ENCODE results near the gene PCIF1.

Gene PCIF1

GRCh38 chr20:45908084-45908483 is 26.4 kb upstream of the PCIF1 start:
- TF ChIP-seq, protein P1, sequence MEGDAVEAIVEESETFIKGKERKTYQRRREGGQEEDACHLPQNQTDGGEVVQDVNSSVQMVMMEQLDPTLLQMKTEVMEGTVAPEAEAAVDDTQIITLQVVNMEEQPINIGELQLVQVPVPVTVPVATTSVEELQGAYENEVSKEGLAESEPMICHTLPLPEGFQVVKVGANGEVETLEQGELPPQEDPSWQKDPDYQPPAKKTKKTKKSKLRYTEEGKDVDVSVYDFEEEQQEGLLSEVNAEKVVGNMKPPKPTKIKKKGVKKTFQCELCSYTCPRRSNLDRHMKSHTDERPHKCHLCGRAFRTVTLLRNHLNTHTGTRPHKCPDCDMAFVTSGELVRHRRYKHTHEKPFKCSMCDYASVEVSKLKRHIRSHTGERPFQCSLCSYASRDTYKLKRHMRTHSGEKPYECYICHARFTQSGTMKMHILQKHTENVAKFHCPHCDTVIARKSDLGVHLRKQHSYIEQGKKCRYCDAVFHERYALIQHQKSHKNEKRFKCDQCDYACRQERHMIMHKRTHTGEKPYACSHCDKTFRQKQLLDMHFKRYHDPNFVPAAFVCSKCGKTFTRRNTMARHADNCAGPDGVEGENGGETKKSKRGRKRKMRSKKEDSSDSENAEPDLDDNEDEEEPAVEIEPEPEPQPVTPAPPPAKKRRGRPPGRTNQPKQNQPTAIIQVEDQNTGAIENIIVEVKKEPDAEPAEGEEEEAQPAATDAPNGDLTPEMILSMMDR (conservative IDR thresholded peaks at IDR 0.05), result no peak
- H3K27ac ChIP-seq, result no peak overlapping the region

- TF ChIP-seq, protein P1 (conservative IDR thresholded peaks at IDR 0.05), result no peak
- no peak overlapping the region for H3K27ac ChIP-seq
These were observed 25.1 kb upstream of the PCIF1 start for GRCh38 chr20:45909336-45909808.

GRCh38 chr20:45909817-45910669 is 24.4 kb upstream of the PCIF1 start:
- no peak overlapping the region for H3K27ac ChIP-seq
- TF ChIP-seq, protein P1 (conservative IDR thresholded peaks at IDR 0.05), result no peak

- H3K27ac ChIP-seq, result peak overlapping the region; percentile 51; the same call in 1 of the 2 replicates
- TF ChIP-seq, protein P1 (conservative IDR thresholded peaks at IDR 0.05), result no peak
These were observed 23.6 kb upstream of the PCIF1 start for GRCh38 chr20:45910670-45911485.

- H3K27ac ChIP-seq, result peak within 1 kb of the TSS; percentile 51; the same call in 1 of the 2 replicates
- TF ChIP-seq, protein P1 (conservative IDR thresholded peaks at IDR 0.05), result no peak
These were observed 22.8 kb upstream of the PCIF1 start, which contains the start of gene PLTP for GRCh38 chr20:45911486-45912343. TSS of gene PLTP (minus strand) at chr20:45912155. CDS start at chr20:45911452, 703 bp downstream.

GRCh38 chr20:45912344-45912682 is 22.2 kb upstream of the PCIF1 start:
- H3K27ac ChIP-seq, result peak overlapping the region; percentile 51; the same call in 1 of the 2 replicates
- TF ChIP-seq, protein P1 (conservative IDR thresholded peaks at IDR 0.05), result no peak
